Activated T-helper 1 cell treated with Interleukin-2 at 50 U/mL for 16 hours (primary cell): ENCODE results near the gene MEGF8.

Experiments used
- DNase-seq: peaks from one replicate; pipeline ENCODE4 v3.0.0-alpha.2; 2020; ENCODE audit warnings: low read depth

Gene MEGF8

GRCh38 chr19:42420055-42420544 is 94.7 kb downstream of the MEGF8 start:
- peak; percentile 58 for DNase-seq

- DNase-seq = no peak
These were observed 95.7 kb downstream of the MEGF8 start for GRCh38 chr19:42421101-42421500.

GRCh38 chr19:42421591-42422031 is 96.2 kb downstream of the MEGF8 start:
- no peak for DNase-seq

GRCh38 chr19:42422092-42422900 is 96.9 kb downstream of the MEGF8 start:
- DNase-seq = no peak

GRCh38 chr19:42422901-42423461 is 97.5 kb downstream of the MEGF8 start:
- peak; percentile 44 for DNase-seq

- DNase-seq = peak; percentile 88
These were observed 98.3 kb downstream of the MEGF8 start for GRCh38 chr19:42423462-42424344.

- no peak for DNase-seq
These were observed 98.9 kb downstream of the MEGF8 start for GRCh38 chr19:42424345-42424707.

- DNase-seq = no peak
These were observed 99.3 kb downstream of the MEGF8 start for GRCh38 chr19:42424712-42425131.

GRCh38 chr19:42426643-42427042 is 101.2 kb downstream of the MEGF8 start:
- no peak for DNase-seq

GRCh38 chr19:42427313-42427712 is 101.9 kb downstream of the MEGF8 start, which contains the start of gene LIPE:
TSS of gene LIPE (minus strand) at chr19:42427388. CDS start at chr19:42427149, 239 bp downstream.
- no peak for DNase-seq
